Kidney (tissue), 14 donors: Measurements from ENCODE around the gene PHF21A. TPM values are rescaled to one million over a fixed set of nuclear protein-coding genes. Genes with fewer than 3 reads are reported as not detected.

ENCODE experiments used
- DNase-seq, 5 donors: peaks; one replicate each; pipeline ENCODE4 v3.0.0-alpha.2; 2013 to 2020
- FAIRE-seq: peaks from 2 replicates; lab custom pipeline; 2012; peaks lifted over from hg19 to GRCh38; lab: Jason Lieb, UNC
- H3K27ac ChIP-seq, 2 donors: one replicate each; pipeline ENCODE4 v1.7.0; 2013; ENCODE audit warnings: low read depth in 2 of 2, low read length in 2 of 2, inconsistent platforms in 1 of 2
- H3K27me3 ChIP-seq: one replicate; pipeline ENCODE4 v1.7.1; 2013; ENCODE audit warnings: low read length, inconsistent platforms; ENCODE audit not compliant: control insufficient read depth, insufficient read depth
- H3K36me3 ChIP-seq, 3 donors: one replicate each; pipeline versions ENCODE4 v1.7.0 to v1.7.1; 2013; ENCODE audit warnings: low read length in 3 of 3, control low read depth in 1 of 3, inconsistent platforms in 1 of 3; ENCODE audit not compliant: insufficient read depth in 3 of 3, control insufficient read depth in 2 of 3
- H3K4me1 ChIP-seq, 3 donors: one replicate each; pipeline versions ENCODE4 v1.7.0 to v1.7.1; 2013; ENCODE audit warnings: low read length in 3 of 3, inconsistent platforms in 1 of 3, low read depth in 1 of 3; ENCODE audit not compliant: control insufficient read depth in 2 of 3, insufficient read depth in 2 of 3
- H3K4me3 ChIP-seq, 3 donors: one replicate each; pipeline versions ENCODE4 v1.7.0 to v1.8.1; 2013; ENCODE audit warnings: low read length in 3 of 3, control low read depth in 1 of 3, inconsistent platforms in 1 of 3
- H3K9ac ChIP-seq, 3 donors: one replicate each; pipeline versions ENCODE4 v1.7.0 to v1.7.1; 2013; ENCODE audit warnings: low read length in 3 of 3, control low read depth in 1 of 3, inconsistent platforms in 1 of 3
- H3K9me3 ChIP-seq, 3 donors: one replicate each; pipeline versions ENCODE4 v1.7.0 to v1.7.1; 2013; ENCODE audit warnings: low read length in 3 of 3, control low read depth in 1 of 3, inconsistent platforms in 1 of 3; ENCODE audit not compliant: control insufficient read depth in 2 of 3, insufficient read depth in 1 of 3
- intact Hi-C: fragments of 100-400 bp; cut with DNase I; formaldehyde crosslinking; loops from one replicate; pipeline ENCODE4 v1.11.1; 2022
- polyA plus RNA-seq: library from polyadenylated mRNA; stranded (reverse); fragments of 350-450 nt; fragmentation: Illumina TruSeq; extraction: RNeasy Lipid Tissue Mini Kit (QIAGEN cat#74804); gene quantifications from one replicate; pipeline ENCODE4 v1.2.3, GENCODE V29; 2014; ENCODE audit warnings: low read depth, low replicate concordance; ENCODE audit not compliant: insufficient read depth
- total RNA-seq: library from RNA; stranded (reverse); fragmentation: NEBNext Ultra II Directional; extraction: Animal tissue kit (Norgen Biotek cat#: 25700); gene quantifications from one replicate; pipeline ENCODE4 v1.2.1, GENCODE V29; 2021
- TF ChIP-seq, protein P1 (sequence below): IDR thresholded peaks from 3 replicates; pipeline ENCODE4 v1.5.1; 2012; ENCODE audit warnings: mild to moderate bottlenecking, moderate library complexity, borderline replicate concordance; ENCODE audit not compliant: insufficient read depth; ENCODE audit errors: extremely low read depth
- donor health status: control.
- donor health status: control.
- donor health status: control.
- donor health status: control.
- donor health status: control.
- donor health status: DM: yes; HTN: yes; CAD: no.
- donor health status: Normal renal cell carcinoma (clear cell type).

Gene PHF21A
- total and polyA plus RNA-seq, 2 donors from 2014 or later, result 9.6 to 48.2 TPM

DNA sequence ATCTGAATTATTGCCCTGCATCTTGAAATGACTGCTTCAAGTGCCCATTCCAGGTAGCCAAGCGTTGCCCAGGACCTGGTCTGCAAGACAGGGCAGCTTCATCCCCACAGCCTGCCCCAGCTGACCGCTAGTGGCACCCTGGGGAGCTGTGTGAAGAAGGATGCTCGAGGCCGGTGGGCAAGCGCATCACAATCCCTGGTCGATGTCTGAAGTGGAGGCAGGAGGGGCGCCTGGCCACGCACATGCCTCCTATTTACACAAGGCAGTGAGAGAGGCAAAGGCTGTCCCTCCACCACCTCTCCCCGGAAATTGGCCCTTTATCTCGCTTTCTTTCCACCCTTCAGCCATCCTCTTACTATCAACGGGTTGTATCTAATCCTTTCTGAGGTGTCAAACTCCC lies 28.1 kb upstream of the PHF21A start:
- Histone ChIP-seq H3K36me3 (no peaks in the 10 kb centered on the region), H3K9me3 (no peaks in the 10 kb centered on the region), H3K27ac (no peak overlapping the region), H3K9ac (no peak overlapping the region), H3K4me3 (no peak overlapping the region), H3K4me1 (no peaks in the 10 kb centered on the region), H3K27me3 (no peaks in the 10 kb centered on the region)
- TF ChIP-seq, protein P1, sequence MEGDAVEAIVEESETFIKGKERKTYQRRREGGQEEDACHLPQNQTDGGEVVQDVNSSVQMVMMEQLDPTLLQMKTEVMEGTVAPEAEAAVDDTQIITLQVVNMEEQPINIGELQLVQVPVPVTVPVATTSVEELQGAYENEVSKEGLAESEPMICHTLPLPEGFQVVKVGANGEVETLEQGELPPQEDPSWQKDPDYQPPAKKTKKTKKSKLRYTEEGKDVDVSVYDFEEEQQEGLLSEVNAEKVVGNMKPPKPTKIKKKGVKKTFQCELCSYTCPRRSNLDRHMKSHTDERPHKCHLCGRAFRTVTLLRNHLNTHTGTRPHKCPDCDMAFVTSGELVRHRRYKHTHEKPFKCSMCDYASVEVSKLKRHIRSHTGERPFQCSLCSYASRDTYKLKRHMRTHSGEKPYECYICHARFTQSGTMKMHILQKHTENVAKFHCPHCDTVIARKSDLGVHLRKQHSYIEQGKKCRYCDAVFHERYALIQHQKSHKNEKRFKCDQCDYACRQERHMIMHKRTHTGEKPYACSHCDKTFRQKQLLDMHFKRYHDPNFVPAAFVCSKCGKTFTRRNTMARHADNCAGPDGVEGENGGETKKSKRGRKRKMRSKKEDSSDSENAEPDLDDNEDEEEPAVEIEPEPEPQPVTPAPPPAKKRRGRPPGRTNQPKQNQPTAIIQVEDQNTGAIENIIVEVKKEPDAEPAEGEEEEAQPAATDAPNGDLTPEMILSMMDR, result no peak
- FAIRE-seq, result no peak
- intact Hi-C loops, result no loop called here
- no peak for DNase-seq

DNA sequence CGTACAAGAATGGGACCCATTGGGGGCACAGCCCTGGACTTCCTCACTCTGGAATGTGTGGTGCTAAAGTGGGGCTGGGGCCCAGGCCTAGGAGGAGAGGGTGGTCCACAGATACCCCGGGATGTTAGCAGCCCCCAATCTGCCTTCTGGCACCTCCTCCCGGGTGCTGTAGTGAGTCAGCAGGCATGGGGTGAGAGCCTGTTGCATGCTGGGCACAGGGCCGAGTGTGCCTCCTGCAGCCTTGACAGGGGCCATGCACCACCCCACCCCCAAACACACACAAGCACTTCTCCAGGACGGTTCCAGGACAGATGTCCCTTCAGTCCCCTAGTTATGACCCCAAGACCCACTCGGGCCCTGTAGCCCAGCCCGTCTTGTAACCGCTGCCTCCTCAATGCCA lies 23.5 kb upstream of the PHF21A start:
- Histone ChIP-seq H3K9me3 (no peaks in the 10 kb centered on the region), H3K27ac (no peak overlapping the region), H3K4me1 (no peaks in the 10 kb centered on the region), H3K9ac (no peak overlapping the region), H3K4me3 (no peak overlapping the region), H3K27me3 (no peaks in the 10 kb centered on the region), H3K36me3 (no peaks in the 10 kb centered on the region)
- DNase-seq, result no peak
- FAIRE-seq, result no peak
- intact Hi-C loops, result no loop called here
- TF ChIP-seq, protein P1, result no peak

DNA sequence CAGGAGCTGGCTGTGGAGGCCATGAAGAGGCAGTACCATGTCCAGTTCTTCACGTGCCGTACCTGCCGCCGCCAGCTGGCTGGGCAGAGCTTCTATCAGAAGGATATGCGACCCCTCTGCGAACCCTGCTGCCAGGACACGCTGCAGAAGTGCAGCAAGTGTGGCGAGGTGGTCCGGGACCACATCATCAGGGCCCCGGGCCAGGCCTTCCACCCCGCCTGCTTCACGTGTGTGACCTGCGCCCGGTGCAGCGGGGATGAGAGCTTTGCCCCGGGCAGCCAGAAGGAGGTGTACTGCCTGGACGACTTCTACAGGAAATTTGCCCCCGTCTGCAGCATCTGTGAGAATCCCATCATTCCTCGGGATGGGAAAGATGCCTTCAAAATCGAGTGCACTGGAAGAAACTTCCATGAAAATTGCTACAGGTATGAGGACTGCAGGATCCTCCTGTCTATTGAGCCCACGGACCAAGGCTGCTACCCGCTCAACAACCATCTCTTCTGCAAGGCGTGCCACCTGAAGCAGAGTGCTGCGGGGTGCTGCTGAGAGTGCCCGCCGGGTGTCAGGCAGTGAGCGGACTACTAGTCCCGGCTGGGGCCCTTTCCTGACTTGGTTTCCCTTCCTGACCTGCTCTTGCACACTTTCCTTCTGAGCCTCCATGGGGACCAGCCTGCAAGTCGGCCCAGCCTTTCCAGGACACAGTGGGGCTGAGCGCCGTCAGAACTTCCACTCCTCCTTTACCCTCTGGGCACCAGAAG lies 22.0 kb upstream of the PHF21A start:
- Histone ChIP-seq H3K9me3 (no peaks in the 10 kb centered on the region), H3K4me1 (no peaks in the 10 kb centered on the region), H3K4me3 (no peak overlapping the region), H3K27ac (no peak overlapping the region), H3K27me3 (no peaks in the 10 kb centered on the region), H3K9ac (no peak overlapping the region), H3K36me3 (no peaks in the 10 kb centered on the region)
- intact Hi-C loops, result no loop called here
- TF ChIP-seq, protein P1, result no peak
- DNase-seq (no peak), FAIRE-seq (no peak)

DNA sequence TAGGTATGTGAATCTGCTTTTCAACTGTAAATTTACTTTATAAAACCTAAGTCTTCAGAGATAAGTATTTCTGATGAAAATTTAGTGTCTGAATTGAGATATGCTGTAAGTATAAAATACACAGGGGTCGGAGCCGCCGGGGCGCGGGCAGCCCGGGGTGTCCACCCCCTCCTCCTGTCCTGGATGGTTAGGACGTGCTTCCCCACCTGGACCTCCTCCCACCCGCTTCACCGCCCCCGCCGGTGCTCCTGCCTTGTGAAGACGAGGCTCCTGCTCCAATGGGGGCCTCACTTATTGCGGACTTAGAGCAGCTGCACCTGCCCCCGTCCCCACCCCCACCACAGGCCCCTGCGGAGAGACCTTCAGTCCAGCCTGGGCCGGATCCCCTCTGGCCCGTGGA lies 21.3 kb upstream of the PHF21A start:
- Histone ChIP-seq H3K27ac (no peak overlapping the region), H3K9ac (no peak overlapping the region), H3K27me3 (no peaks in the 10 kb centered on the region), H3K9me3 (no peaks in the 10 kb centered on the region), H3K4me3 (no peak overlapping the region), H3K36me3 (no peaks in the 10 kb centered on the region), H3K4me1 (no peaks in the 10 kb centered on the region)
- FAIRE-seq (no peak), DNase-seq (no peak)
- intact Hi-C loops, result no loop called here
- TF ChIP-seq, protein P1, result no peak
